HG03354 (cell line): ENCODE results near the gene KCTD4.
"Not testable (repeated sequence)": the region's sequence is repeated elsewhere in the genome, so short reads cannot be mapped to it uniquely, and the experiment has no call there.

Experiments used
- ATAC-seq: cut with Tn5 transposase; IDR thresholded peaks from one replicate; pipeline ENCODE4 v1.9.1; 2021; ENCODE audit warnings: mild to moderate bottlenecking; ENCODE audit not compliant: unreplicated experiment, poor library complexity, severe bottlenecking

Gene KCTD4

GRCh38 chr13:45200701-45201232 is at the start of gene KCTD4:
Gene KCTD4, minus strand, starts transcription at chr13:45201045. Its CDS starts 6,478 bp downstream, at chr13:45194567.
- no peak for ATAC-seq

- ATAC-seq: no peak
Observed at GRCh38 chr13:45249662-45250061, 48.8 kb upstream of the KCTD4 start.

DNA sequence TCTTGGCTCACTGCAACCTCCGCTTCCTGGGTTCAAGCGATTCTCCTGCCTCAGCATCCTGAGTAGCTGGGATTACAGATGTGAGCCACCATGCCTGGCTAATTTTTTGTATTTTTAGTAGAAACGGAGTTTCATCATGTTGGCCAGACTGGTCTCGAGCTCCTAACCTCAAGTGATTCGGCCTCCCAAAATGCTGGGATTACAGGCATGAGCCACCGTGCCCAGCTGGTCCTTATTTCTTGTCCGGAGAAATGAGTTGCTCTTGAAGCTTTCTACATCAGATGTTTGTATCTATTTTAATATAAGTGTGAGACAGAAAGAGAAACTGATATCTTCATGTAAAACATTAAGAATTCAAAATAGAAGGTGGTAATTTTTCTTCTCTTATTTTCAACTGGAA is 43.9 kb upstream of the KCTD4 start:
- ATAC-seq: not testable (repeated sequence)

DNA sequence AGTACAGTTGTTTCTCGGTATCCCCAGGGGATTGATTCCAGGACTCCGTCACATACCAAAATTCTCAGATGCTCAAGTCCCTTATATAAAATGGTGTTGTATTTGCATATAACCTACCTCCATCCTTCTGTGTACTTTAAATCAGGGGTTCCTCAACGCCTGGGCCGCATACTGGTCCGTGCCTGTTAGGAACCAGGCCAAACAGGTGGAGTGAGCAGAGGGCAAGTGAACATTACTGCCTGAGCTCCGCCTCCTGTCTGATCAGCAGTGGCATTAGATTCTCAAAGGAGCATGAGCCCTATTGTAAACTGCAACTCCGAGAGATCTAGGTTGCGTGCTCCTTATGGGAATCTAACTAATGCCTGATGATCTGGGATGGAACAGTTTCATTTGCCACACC is 42.2 kb upstream of the KCTD4 start:
- ATAC-seq: no peak

DNA sequence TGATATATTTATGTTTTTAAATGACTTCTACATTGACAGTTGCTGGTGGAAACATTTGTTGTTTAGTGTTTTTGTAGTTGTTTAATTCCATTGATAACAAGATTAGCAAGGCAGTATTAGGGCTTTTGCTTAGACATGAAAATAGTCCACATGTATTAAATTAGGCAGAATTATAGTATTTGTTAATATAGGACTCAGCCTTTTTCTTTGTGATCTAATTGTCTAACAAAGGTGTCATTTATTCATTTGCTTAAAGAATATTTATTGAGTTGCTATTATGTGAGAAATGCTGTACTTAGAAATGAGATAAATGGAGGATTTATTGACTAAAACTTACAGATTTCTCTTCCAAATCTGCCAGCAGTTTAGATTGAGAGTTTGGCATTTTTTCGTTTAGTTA is 41.7 kb upstream of the KCTD4 start:
- no peak for ATAC-seq

DNA sequence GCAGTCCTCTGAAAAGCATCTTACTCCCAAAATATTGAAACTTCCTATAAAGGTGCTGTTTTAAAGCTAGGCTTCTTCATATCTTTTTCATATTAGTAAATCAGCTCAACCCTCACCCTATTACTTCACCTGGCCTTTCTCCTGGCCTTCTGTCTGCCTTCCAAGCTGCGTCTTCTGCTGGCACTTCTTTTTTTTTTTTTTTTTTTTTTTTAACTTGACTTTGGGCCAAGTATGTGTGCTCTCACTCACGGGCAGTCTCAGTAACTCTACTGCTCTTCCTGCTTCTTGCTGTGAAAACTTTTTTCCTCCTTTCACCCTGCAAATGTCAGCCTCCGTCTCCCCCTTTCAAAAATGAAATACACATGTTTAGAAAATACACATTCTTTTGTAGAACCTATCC is 41.2 kb upstream of the KCTD4 start:
- no peak for ATAC-seq

DNA sequence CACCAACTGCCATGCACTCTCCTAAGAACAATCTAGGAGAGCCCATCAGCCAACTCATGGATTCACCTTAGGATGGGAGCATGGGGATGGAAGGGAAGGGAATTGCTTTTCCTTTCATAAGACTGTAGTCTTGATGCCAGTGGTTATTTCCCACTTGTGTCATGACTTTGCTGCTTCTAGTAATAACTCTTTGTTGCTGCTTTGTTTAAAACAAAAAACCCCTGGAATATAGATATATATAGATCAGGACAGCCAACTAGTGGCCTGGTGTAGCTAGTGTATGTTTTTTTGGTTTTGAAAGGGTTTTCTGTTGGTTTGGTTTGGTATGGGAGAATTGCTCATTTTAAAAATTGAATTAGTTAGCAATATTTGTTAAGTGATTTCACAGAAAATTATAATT is 39.3 kb upstream of the KCTD4 start:
- ATAC-seq: no peak

- ATAC-seq: no peak
Observed at GRCh38 chr13:45238945-45239795, 38.3 kb upstream of the KCTD4 start.

DNA sequence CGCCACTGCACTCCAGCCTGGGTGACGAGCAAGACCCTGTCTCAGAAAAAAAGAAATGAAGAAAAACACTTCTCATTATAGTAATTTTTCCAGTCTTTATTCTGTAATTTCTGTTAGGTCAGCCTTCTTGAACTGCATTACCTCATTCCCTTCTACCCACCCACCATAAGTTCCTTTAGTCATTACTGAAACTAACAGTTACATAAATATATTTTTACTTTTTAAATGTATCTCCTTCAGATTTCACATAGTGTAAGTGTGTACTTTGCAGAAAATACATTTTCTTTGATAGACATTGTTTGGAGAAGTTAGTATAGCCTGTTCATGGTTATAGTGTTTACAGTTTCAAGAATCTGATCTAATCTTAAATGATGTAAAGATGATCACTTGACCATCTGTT is 31.7 kb upstream of the KCTD4 start:
- ATAC-seq: no peak

DNA sequence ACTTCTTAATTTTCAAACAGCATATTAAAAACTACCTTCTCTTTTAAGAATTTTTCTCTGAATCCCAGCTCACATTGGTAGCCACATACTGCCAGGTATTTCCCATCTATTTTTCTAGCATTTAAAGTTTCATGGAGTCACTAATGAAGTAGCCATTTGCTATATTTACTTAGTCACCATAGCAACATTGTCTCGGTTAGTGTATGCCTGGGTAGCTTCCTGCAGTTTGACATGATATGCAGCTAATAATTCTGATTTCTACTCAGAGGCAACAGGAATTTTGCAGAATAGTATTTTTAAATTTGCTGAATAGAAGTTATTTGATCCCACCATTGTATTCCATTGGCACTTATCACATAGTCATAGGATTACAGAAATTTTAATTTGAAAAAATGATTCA is 30.9 kb upstream of the KCTD4 start:
- ATAC-seq: no peak

DNA sequence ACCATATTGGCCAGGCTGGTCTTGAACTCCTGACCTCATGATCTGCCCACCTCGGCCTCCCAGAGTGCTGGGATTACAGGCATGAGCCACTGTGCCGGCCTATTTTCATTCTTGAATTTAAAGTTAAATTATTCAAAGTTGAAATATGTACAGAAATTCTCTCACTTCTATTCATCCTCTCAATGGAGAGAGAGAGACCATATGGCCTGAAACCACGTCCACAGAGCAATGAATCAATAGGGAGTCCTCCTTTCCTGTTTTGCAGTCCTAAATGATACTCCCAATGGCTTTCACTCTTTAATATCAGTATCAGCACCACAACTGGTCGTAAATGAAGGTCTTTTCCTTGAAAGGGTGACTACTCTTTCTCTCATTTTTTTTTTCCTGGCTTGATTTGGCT is 30.5 kb upstream of the KCTD4 start:
- ATAC-seq: no peak

DNA sequence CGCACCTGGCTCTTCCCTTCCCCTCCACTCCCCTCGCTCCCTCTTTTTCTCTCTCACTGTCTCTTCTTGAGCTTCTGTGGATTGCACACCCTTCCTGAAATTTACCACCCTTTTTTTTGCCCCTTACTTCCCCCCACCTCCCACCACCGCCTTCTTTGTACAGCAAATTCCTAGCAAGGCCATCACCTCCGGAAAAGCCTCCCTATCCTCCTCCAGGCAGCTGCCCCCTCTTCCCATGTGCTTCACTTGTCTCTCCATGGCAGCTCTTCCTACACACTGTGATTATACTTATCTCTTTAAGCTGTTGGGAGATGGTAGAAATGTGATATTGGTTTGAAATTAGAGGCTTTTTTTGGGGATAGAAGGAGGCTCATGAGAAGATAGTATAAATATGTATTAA is 28.3 kb upstream of the KCTD4 start:
- no peak for ATAC-seq

GRCh38 chr13:45228002-45228401 is 27.2 kb upstream of the KCTD4 start:
- no peak for ATAC-seq

DNA sequence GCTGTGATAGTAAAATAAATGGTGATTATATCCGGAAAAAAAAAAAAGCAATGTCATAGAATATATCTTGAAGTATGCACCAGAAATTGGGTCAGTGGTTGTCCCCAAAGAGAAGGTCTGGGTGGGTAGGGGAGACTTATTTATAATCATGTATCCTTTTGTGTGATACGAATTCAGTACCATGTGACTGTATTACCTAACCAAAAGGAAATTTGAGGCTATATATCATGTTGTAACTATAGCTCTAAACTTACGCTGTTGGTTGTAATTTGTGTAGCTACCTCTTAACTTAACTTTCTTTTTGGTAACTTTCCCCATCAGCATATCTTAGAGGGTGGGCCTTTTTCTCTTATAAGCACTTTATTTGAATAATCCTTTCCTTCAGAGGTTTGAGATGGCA is 25.2 kb upstream of the KCTD4 start:
- ATAC-seq: no peak

DNA sequence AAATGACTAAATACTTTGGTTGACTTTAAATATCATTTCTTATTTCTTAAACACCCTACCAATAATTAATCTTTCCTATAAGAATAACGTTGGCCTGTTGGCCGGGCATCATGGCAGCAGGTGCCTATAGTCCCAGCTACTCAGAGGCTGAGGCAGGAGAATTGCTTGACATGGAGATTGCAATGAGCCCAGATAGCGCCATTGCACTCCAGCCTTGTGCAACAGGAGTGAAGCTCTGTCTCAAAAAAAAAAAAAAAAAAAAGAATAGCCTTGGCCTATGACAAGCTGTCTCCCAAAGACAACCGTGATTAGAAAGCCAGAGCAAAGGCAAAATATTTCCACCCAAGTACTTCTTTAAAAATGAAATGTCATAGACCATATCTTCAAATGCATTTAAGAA is 24.5 kb upstream of the KCTD4 start:
- ATAC-seq: no peak

- ATAC-seq: no peak
Observed at GRCh38 chr13:45224176-45224575, 23.3 kb upstream of the KCTD4 start.

- ATAC-seq: no peak
Observed at GRCh38 chr13:45222919-45223318, 22.1 kb upstream of the KCTD4 start.

GRCh38 chr13:45222516-45222915 is 21.7 kb upstream of the KCTD4 start:
- ATAC-seq: no peak

DNA sequence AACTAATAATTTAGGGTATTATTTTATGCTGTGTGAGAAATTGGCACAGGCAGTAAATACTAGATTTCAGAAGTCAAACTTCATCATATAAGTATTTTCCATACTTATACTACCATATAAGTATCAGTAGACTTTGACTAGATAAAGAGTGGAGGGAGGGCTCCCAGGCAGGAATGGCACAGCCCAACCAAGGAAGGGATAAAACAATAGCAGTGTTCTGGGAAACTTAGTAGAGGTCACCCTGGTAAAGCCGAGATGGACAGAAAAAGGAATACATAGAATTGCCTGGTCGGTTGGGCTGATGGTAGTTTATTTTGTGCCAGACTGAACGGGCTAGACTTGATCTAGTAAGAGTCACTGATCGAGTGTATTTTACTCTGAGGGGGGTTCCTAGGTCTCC is 19.6 kb upstream of the KCTD4 start:
- ATAC-seq: no peak

DNA sequence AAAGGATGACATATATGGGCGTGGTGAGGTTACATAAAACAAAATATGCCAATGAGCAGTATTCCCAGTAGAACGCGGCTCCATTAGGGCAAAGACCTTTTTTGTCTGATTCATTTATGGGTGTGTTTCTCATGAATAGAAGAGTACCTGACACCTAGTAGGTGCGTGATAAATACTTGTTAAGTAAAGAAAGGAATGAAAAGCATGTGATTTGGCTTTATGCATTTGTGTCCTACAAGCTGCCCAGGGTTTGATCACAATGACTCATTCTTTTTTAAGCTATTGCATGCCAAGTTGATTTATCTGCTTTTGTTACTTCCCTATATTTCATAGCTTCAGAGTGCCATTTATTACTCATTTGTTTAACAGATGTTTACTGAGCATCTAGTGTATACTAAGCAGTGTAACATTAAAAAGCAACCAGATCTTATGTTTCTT is 19.1 kb upstream of the KCTD4 start:
- no peak for ATAC-seq

DNA sequence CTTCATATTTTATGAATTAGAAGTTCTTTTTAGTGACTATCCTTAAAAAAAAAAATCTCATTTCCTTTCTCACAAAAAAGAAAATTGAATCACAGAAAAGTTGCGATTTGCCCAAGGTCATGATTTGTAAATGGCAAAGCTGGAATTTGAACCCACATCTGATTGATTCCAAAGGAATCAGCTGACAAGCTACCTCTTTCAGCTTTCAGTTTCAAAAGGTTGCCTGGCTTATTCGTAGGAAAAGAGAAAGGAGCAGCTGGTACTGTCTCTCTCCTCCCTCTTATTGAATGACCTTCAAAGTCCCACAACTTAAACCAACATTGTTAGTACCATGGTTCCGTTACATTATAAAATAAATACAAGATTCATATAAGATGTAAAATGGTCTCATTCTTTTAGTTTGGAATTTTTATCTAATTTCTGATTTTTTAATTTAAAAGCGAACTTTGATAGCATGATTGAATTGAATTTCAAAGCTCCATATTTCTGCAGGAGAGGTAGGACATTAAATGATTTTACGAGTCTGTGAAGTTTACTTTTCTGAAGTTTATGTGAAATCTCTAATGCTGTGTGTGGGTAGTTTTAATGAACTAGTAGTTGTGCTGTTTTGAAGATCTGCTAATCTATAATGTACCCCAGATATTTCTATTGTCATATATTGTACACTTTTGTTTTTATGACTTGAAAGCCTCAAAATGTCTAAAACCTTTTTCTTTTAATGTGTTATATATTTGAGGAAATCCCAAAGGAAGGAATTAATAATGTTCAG is 18.5 kb upstream of the KCTD4 start:
- no peak for ATAC-seq
